Muscle of back (tissue), 11 donors: ENCODE results near the gene DAB2IP. TPM values are rescaled to one million over a fixed set of nuclear protein-coding genes. Genes with fewer than 3 reads are reported as not detected.

Source experiments
- DNase-seq, 3 donors: peaks; one replicate each; pipeline versions ENCODE4 v3.0.0 to v3.0.0-alpha.2; 2013
- polyA plus RNA-seq, 10 donors: library from polyadenylated mRNA; unstranded; fragments of 120-200 nt; gene quantifications; one replicate each; pipeline ENCODE4 v1.2.1, GENCODE V29; 2013; ENCODE audit not compliant: insufficient read length in 10 of 10

The DAB2IP gene
- polyA plus RNA-seq, 10 donors = 31.1 to 42.6 (median 36.5) TPM

DNA sequence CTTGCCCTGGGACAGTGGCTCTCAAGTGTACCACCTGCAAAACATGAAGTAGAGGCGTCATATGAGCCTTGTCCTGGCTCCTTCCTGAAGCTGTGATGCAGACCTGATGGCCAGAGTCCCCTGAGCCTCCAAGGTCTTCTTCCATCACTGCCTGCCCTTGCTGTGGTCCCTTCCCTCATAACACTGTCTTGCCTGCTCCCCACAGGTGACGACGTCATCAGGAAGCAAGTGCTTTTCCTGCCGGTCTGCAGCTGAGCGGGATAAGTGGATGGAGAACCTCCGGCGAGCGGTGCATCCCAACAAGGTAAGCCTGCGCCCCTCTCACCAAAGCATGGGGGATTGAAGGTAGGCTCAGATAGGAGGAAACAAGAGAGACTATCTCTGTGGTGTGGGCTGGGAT, 107.3 kb downstream of the DAB2IP start:
- DNase-seq = no peak

DNA sequence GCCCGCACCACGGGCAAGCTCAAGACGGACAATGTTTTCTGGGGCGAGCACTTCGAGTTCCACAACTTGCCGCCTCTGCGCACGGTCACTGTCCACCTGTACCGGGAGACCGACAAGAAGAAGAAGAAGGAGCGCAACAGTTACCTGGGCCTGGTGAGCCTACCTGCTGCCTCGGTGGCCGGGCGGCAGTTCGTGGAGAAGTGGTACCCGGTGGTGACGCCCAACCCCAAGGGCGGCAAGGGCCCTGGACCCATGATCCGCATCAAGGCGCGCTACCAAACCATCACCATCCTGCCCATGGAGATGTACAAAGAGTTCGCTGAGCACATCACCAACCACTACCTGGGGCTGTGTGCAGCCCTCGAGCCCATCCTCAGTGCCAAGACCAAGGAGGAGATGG, 108.6 kb downstream of the DAB2IP start:
- DNase-seq = no peak

GRCh38 chr9:121760571-121760970, 109.1 kb downstream of the DAB2IP start:
- no peak for DNase-seq

DNA sequence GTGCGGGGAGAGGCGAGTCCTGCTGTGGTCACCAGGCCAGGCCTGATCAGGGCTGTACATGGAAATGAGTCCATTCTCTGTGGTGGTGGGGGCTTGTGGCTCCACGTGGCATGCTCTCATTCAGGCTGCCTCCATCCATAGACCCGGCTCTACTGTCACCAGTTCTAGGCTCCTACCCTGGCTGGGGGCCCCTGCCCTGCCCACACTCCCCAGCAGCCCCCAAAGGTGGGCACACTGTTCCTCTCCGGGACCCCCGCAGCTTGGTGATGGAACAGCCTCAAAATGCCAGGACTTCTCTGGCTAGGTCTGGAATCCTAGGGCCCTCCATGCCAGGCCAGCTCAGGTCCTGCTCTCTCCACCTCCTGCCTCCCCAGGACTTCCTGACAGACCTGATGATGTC, 111.7 kb downstream of the DAB2IP start:
- DNase-seq = no peak

GRCh38 chr9:121763561-121764370, 112.3 kb downstream of the DAB2IP start:
- no peak for DNase-seq

- no peak for DNase-seq
Observed at GRCh38 chr9:121764371-121764730, 112.9 kb downstream of the DAB2IP start.

DNA sequence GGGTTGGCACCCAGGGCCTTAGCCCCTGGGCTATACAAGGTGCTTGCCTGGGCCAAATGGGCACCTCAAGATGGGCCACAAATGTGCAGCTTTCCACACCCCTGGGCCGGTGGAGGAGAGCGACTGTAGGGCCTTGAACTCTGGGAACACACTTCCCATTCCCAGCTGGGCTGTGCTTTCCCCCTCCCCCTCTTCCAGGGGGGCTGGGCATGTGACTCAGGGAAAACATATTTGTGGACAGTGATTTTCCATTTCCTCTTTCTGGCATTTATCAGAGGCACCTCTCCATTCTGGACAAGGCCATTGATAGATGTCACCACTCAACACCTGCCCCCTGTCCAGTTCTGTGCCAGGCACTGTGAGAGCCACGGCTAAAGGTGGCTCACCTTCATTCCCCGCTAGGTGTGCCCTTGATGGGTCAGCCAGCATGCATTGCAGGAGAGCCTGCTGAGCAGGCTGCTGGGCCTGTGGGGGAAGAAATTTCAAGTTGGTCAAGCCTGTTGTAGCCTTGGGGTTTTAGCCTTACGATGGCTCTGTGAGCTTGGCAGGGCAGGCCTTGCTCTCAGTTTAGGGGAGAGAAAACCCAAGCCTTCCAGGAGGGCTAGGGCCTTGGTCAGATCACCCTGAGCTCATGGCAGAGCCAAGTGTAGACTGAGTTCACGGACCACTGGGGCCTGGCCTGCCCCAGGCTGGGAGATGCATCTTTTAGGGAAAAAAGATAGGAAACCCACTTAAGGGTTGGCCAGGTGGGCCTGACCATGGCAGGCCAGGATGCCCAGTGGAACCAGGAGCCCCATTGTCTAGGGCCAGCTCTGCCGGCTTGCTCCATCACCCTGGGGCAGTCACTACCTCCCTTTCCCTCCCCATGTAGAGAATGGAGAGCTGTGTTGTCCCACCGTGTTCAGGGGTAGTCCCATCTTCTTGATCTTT, 113.9 kb downstream of the DAB2IP start:
- peak in 1 of 3 donors; percentile 43 for DNase-seq

DNA sequence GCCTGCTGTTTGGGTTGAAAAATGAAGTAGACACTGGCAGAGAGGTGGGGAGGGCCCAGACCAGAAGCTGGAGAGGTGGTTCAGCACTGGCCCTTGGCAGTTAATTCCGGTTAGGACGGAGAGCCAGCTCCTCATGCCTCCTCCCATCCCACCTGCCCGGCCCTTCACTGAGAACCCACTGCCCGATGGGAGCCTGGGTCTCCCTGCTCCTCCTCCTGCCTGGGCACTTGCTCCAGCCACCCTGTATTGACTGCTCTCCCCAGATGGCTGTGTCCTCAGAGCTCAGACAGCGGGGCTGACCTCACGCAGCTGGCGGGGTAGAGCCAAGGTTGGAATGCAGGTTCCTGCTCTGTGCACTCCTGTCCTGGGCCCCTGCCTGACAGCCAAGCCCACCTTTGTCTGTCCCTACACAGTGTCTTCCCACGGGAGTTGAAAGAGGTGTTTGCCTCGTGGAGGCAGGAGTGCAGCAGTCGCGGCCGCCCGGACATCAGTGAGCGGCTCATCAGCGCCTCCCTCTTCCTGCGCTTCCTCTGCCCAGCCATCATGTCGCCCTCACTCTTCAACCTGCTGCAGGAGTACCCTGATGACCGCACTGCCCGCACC, 114.7 kb downstream of the DAB2IP start:
- no peak for DNase-seq

DNA sequence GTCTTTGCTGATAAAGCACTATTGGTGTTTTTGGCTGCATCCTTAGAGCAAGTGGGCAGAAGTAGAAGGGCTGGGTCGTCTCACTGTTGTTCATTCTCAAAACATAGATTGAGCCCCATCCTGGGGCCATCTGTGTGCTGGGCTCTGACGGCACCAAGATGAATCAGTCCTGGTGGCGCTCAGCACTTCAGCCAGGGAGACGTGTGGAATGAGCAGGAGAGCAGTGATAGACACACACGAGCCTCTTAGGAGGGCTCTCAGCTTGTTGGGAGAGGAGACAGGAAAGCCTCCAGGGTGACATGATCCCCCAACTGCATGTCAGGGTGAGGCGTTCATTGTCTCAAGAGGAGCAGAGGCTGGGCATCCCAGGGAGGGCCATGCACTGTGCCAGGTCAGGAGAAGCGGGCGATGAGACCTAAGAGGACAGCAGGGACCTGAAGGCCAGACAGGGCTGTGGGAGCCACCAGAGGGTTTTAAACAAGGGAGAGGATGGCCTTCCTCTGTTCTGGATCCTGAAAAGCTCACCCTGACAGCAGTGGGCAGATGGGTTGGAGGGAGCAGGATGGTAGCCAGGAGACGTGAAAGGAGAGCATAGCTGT, 115.8 kb downstream of the DAB2IP start:
- no peak for DNase-seq

- DNase-seq = no peak
Observed at GRCh38 chr9:121768416-121769015, 117.1 kb downstream of the DAB2IP start.

DNA sequence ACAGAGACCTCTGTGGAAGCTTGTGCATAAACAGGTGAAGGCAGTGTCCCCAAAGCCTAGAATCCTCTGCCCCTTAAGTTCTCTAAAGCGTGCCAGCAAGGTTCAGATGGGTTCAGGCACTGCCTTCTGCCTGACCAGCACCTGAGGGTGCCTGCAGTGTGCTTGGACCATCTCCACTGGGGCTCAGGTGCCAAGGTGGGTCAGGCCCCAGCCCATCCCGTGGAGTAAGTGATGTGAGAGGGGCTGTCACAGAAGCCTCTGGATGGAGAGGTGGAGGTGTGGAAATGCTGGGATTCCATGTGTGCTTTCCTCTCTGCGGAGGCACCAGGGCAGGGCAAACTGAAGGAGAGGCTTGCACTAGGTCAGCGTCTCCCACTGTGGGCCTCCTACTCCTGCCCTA, 118.5 kb downstream of the DAB2IP start:
- DNase-seq = no peak

GRCh38 chr9:121770415-121771273, 119.2 kb downstream of the DAB2IP start:
- peak in 1 of 3 donors; percentile 74 for DNase-seq

DNA sequence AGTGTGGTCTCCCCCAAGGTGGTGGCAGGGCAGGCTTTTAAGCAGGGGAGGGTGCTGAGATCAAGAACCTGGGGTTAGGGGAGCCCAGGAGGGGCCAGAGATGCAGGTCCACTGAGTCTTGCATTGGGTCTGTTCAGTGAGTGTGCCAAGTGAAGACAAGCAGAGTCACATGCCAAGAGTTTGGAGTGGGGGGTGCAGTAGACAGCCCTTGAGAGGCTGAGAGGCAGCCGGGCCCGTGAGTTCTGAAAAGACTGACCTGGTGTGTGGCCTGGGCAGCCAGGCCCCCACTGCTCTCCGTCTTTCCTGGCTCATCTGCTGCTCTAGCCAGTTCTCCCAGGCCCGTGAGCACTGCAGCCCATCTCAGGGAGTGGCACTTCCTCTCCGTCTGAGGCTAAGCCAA, 120.0 kb downstream of the DAB2IP start:
- DNase-seq = no peak

GRCh38 chr9:121771851-121772599, 120.6 kb downstream of the DAB2IP start:
- DNase-seq = no peak

- DNase-seq = no peak
Observed at GRCh38 chr9:121772600-121773285, 121.3 kb downstream of the DAB2IP start.

DNA sequence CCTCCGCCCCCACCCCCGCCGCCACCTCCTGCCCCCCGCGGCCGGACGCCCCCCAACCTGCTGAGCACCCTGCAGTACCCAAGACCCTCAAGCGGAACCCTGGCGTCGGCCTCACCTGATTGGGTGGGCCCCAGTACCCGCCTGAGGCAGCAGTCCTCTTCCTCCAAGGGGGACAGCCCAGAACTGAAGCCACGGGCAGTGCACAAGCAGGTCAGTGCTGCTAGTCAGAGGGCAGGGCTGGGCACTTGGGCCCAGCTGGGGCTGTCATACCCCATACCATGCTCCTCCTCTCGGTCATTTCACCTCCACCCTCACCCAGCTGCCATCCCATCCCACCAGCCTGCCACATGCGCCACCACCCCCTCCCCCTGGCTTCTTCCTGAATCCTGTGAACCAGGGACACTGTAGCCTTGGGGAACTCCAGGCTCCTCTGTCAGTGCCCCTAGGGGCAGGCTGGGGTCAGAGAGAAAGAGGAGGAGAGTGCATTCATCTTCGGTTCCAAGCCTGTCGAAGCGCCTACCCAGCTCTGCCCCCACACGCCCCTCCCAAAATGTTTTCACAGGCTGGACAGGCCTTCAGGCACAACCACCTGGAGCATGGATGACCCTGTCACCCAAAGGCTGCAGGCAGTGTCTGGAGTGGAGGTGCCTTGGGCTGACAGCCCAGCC, 122.0 kb downstream of the DAB2IP start:
- no peak for DNase-seq

GRCh38 chr9:121773954-121774714, 122.7 kb downstream of the DAB2IP start:
- DNase-seq = no peak
